HepG2 (cell line): ENCODE data around the gene ASB3. TPM values are rescaled to one million over a fixed set of nuclear protein-coding genes. Genes with fewer than 3 reads are reported as not detected.

Experiments used
- BHLHE40 ChIP-seq: IDR thresholded peaks from 2 replicates; pipeline ENCODE4 v1.6.1; 2011; ENCODE audit warnings: low read length, improper control_type of control experiment
- DPF2 ChIP-seq: sonication (generic); formaldehyde crosslinking; IDR thresholded peaks from 2 replicates; pipeline ENCODE4 v1.4.0; 2020; ENCODE audit warnings: mild to moderate bottlenecking, low read depth, missing genetic modification reagents, borderline replicate concordance
- HHEX ChIP-seq: IDR thresholded peaks from 2 replicates; pipeline ENCODE4 v1.6.1; 2016; ENCODE audit warnings: control low read depth
- HOXA9 ChIP-seq: sonication (generic); formaldehyde crosslinking; IDR thresholded peaks from 2 replicates; pipeline ENCODE4 v1.8.1; 2022; ENCODE audit warnings: missing genetic modification reagents, mild to moderate bottlenecking, moderate library complexity, borderline replicate concordance
- KDM6A ChIP-seq: IDR thresholded peaks from 2 replicates; pipeline ENCODE4 v1.6.1; 2016; ENCODE audit warnings: low read depth
- MED1 ChIP-seq: sonication (generic); formaldehyde crosslinking; IDR thresholded peaks from 2 replicates; pipeline ENCODE4 v1.4.0; 2020; ENCODE audit warnings: missing genetic modification reagents
- NBN ChIP-seq: fragments of 450-650 bp; conservative IDR thresholded peaks from 2 replicates; pipeline ENCODE4 v1.6.1; 2017
- PITX1 ChIP-seq: sonication (generic); formaldehyde crosslinking; IDR thresholded peaks from 2 replicates; pipeline ENCODE4 v1.5.1; 2020; ENCODE audit warnings: mild to moderate bottlenecking, missing genetic modification reagents
- RCOR2 ChIP-seq: IDR thresholded peaks from 2 replicates; pipeline ENCODE4 v1.6.1; 2016; ENCODE audit warnings: missing biosample characterization, missing genetic modification reagents
- RFX1 ChIP-seq: fragments of 450-650 bp; IDR thresholded peaks from 2 replicates; pipeline ENCODE4 v1.6.1; 2017
- SUZ12 ChIP-seq: fragments of 150-350 bp; IDR thresholded peaks from 2 replicates; pipeline ENCODE4 v1.6.1; 2014; ENCODE audit warnings: low read depth, low read length
- TBX2 ChIP-seq: sonication (generic); formaldehyde crosslinking; IDR thresholded peaks from 2 replicates; pipeline ENCODE4 v1.5.0; 2020; ENCODE audit warnings: missing genetic modification reagents, mild to moderate bottlenecking, borderline replicate concordance
- ZBTB21 ChIP-seq: sonication (generic); formaldehyde crosslinking; IDR thresholded peaks from 2 replicates; pipeline ENCODE4 v1.4.0; 2020; ENCODE audit warnings: missing genetic modification reagents
- ZBTB7B ChIP-seq: sonication (generic); formaldehyde crosslinking; IDR thresholded peaks from 2 replicates; pipeline ENCODE4 v1.4.0; 2020; ENCODE audit warnings: missing genetic modification reagents
- ZFP36L1 ChIP-seq: sonication (generic); formaldehyde crosslinking; IDR thresholded peaks from 2 replicates; pipeline ENCODE4 v1.8.0; 2022; ENCODE audit warnings: mild to moderate bottlenecking, missing genetic modification reagents, moderate library complexity
- ZNF234 ChIP-seq: sonication (generic); formaldehyde crosslinking; conservative IDR thresholded peaks from 2 replicates; pipeline ENCODE4 v1.5.1; 2020; ENCODE audit warnings: mild to moderate bottlenecking, missing genetic modification reagents
- ZNF292 ChIP-seq: sonication (generic); formaldehyde crosslinking; IDR thresholded peaks from 2 replicates; pipeline ENCODE4 v1.8.1; 2022; ENCODE audit warnings: mild to moderate bottlenecking, low read depth, missing genetic modification reagents, borderline replicate concordance
- ZNF713 ChIP-seq: sonication (generic); formaldehyde crosslinking; IDR thresholded peaks from 2 replicates; pipeline ENCODE4 v1.4.0; 2020; ENCODE audit warnings: mild to moderate bottlenecking, missing genetic modification reagents
- ZNF777 ChIP-seq: sonication (generic); formaldehyde crosslinking; IDR thresholded peaks from 2 replicates; pipeline ENCODE4 v1.4.0; 2020; ENCODE audit warnings: missing genetic modification reagents
- ZNF850 ChIP-seq: sonication (generic); formaldehyde crosslinking; conservative IDR thresholded peaks from 2 replicates; pipeline ENCODE4 v1.9.0; 2021; ENCODE audit warnings: mild to moderate bottlenecking, missing genetic modification reagents
- polyA plus RNA-seq, 8 experiments: library from polyadenylated mRNA; depleted of rRNA in 3 of 8; stranded (reverse) in 7 of 8; unstranded in 1 of 8; fragments of >200 nt; fragmentation: Illumina TruSeq in 4 of 8; extraction: Trizol in 4 of 8; gene quantifications; 2 replicates each; pipeline versions ENCODE4 v1.2.1 to v1.2.3, GENCODE V29; 2011 to 2016; ENCODE audit warnings: low read depth in 4 of 8, missing spikeins in 1 of 8, mixed read lengths in 1 of 8; ENCODE audit not compliant: insufficient read depth in 1 of 8
- total RNA-seq, 5 experiments: library from RNA; depleted of rRNA; stranded (reverse); fragments of >200 nt; fragmentation: Illumina TruSeq; extraction: Trizol; gene quantifications; 2 replicates each; pipeline ENCODE4 v1.2.3, GENCODE V29; 2016; ENCODE audit warnings: low read depth in 1 of 5
- TF ChIP-seq, protein P1 (sequence below): sonication (generic); formaldehyde crosslinking; conservative IDR thresholded peaks from 2 replicates; pipeline ENCODE4 v1.8.0; 2022; ENCODE audit warnings: low read depth, missing genetic modification reagents
- TF ChIP-seq, protein P2 (sequence below): sonication (generic); formaldehyde crosslinking; IDR thresholded peaks from 2 replicates; pipeline ENCODE4 v1.4.0; 2020; ENCODE audit warnings: missing genetic modification reagents, borderline replicate concordance
- TF ChIP-seq, protein P3 (sequence below): sonication (generic); formaldehyde crosslinking; IDR thresholded peaks from 2 replicates; pipeline ENCODE4 v1.5.1; 2020; ENCODE audit warnings: mild to moderate bottlenecking, missing genetic modification reagents, moderate library complexity

ASB3 gene
- total and polyA plus RNA-seq, 2 of the 13 experiments (the other 11 are each of a cell fraction or from before 2014, with no cell fraction given), result 40.1 to 41.8 TPM

DNA sequence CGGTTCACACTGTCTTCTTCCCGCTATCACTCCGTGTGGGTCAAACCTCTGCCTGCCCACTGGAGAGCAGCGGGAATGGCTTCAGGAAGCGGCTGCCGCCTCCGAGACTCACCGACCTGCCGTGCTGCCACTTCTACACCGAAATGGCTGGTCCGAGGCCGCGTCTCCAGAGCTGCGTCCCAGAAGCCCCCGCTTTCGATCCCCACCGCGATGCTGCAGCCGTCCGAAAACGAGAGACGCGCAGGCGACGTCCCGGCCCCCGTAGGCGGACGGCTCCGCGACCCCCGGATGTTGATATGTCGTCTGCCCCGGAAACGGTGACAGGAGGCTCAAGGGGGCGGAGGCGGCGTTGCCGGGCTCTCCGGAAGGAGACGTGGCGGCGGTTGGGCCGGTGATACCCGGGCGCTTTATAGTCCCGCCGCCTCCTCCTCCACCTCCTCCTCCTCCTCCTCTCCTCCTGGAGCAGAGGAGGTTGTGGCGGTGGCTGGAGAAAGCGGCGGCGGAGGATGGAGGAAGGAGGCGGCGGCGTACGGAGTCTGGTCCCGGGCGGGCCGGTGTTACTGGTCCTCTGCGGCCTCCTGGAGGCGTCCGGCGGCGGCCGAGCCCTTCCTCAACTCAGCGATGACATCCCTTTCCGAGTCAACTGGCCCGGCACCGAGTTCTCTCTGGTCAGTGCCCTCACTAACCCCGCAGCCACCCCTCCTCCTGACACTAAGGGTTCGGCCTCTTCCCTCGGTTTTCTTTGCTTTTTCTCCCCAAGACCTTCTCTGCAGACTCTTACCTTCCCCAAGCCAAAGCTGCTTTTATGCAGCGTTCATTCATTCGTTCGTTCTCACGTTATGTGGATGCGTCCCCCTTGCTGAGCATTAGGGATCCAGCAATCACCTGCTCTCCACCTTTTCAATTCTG, at the start of gene ASB3, which contains the start of gene ERLEC1 (continued):
- TF ChIP-seq MED1, result peak; percentile 89
- TF ChIP-seq BHLHE40, result peak; percentile 43; the same call in 1 of the 2 replicates
- TF ChIP-seq RCOR2 (CRISPR knock-in tag), result peak; percentile 82
- TF ChIP-seq, protein P1, sequence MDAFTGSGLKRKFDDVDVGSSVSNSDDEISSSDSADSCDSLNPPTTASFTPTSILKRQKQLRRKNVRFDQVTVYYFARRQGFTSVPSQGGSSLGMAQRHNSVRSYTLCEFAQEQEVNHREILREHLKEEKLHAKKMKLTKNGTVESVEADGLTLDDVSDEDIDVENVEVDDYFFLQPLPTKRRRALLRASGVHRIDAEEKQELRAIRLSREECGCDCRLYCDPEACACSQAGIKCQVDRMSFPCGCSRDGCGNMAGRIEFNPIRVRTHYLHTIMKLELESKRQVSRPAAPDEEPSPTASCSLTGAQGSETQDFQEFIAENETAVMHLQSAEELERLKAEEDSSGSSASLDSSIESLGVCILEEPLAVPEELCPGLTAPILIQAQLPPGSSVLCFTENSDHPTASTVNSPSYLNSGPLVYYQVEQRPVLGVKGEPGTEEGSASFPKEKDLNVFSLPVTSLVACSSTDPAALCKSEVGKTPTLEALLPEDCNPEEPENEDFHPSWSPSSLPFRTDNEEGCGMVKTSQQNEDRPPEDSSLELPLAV (CRISPR knock-in tag), result no peak
- TF ChIP-seq ZNF713 (CRISPR knock-in tag), result peak; percentile 74; the same call in 1 of the 2 replicates
- peak; percentile 98 for TF ChIP-seq ZNF234 (CRISPR knock-in tag)
- peak; percentile 83; the same call in 1 of the 2 replicates for TF ChIP-seq HOXA9 (CRISPR knock-in tag)
- TF ChIP-seq KDM6A (CRISPR knock-in tag), result no peak
- peak; percentile 96 for TF ChIP-seq TBX2 (CRISPR knock-in tag)
- TF ChIP-seq, protein P2, sequence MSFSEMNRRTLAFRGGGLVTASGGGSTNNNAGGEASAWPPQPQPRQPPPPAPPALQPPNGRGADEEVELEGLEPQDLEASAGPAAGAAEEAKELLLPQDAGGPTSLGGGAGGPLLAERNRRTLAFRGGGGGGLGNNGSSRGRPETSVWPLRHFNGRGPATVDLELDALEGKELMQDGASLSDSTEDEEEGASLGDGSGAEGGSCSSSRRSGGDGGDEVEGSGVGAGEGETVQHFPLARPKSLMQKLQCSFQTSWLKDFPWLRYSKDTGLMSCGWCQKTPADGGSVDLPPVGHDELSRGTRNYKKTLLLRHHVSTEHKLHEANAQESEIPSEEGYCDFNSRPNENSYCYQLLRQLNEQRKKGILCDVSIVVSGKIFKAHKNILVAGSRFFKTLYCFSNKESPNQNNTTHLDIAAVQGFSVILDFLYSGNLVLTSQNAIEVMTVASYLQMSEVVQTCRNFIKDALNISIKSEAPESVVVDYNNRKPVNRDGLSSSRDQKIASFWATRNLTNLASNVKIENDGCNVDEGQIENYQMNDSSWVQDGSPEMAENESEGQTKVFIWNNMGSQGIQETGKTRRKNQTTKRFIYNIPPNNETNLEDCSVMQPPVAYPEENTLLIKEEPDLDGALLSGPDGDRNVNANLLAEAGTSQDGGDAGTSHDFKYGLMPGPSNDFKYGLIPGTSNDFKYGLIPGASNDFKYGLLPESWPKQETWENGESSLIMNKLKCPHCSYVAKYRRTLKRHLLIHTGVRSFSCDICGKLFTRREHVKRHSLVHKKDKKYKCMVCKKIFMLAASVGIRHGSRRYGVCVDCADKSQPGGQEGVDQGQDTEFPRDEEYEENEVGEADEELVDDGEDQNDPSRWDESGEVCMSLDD, result 0 out of 2 replicates have a peak, but pooled peaks have one; percentile 82
- no peak; the same call in 1 of the 2 replicates for TF ChIP-seq RFX1
- no peak for TF ChIP-seq HHEX (CRISPR knock-in tag)
- peak; percentile 98 for TF ChIP-seq ZBTB7B (CRISPR knock-in tag)
- peak; percentile 97 for TF ChIP-seq ZNF292 (CRISPR knock-in tag)
- TF ChIP-seq ZBTB21 (CRISPR knock-in tag), result peak; percentile 47
- 0 out of 2 replicates have a peak, but pooled peaks have one; percentile 17 for TF ChIP-seq DPF2 (CRISPR knock-in tag)
- peak; percentile 94 for TF ChIP-seq PITX1 (CRISPR knock-in tag)
- no peak for TF ChIP-seq NBN
- TF ChIP-seq SUZ12, result no peak
- TF ChIP-seq ZFP36L1, result no peak
- TF ChIP-seq, protein P3, sequence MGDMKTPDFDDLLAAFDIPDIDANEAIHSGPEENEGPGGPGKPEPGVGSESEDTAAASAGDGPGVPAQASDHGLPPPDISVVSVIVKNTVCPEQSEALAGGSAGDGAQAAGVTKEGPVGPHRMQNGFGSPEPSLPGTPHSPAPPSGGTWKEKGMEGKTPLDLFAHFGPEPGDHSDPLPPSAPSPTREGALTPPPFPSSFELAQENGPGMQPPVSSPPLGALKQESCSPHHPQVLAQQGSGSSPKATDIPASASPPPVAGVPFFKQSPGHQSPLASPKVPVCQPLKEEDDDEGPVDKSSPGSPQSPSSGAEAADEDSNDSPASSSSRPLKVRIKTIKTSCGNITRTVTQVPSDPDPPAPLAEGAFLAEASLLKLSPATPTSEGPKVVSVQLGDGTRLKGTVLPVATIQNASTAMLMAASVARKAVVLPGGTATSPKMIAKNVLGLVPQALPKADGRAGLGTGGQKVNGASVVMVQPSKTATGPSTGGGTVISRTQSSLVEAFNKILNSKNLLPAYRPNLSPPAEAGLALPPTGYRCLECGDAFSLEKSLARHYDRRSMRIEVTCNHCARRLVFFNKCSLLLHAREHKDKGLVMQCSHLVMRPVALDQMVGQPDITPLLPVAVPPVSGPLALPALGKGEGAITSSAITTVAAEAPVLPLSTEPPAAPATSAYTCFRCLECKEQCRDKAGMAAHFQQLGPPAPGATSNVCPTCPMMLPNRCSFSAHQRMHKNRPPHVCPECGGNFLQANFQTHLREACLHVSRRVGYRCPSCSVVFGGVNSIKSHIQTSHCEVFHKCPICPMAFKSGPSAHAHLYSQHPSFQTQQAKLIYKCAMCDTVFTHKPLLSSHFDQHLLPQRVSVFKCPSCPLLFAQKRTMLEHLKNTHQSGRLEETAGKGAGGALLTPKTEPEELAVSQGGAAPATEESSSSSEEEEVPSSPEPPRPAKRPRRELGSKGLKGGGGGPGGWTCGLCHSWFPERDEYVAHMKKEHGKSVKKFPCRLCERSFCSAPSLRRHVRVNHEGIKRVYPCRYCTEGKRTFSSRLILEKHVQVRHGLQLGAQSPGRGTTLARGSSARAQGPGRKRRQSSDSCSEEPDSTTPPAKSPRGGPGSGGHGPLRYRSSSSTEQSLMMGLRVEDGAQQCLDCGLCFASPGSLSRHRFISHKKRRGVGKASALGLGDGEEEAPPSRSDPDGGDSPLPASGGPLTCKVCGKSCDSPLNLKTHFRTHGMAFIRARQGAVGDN, result peak; percentile 98
- TF ChIP-seq ZNF850, result no peak
- peak; percentile 92 for TF ChIP-seq ZNF777 (CRISPR knock-in tag)
